Measurements from ENCODE around the gene SEPTIN1. TPM values are rescaled to one million over a fixed set of nuclear protein-coding genes. Genes with fewer than 3 reads are reported as not detected.

Gene SEPTIN1
- polyA plus RNA-seq, 1 experiment: not detected

DNA sequence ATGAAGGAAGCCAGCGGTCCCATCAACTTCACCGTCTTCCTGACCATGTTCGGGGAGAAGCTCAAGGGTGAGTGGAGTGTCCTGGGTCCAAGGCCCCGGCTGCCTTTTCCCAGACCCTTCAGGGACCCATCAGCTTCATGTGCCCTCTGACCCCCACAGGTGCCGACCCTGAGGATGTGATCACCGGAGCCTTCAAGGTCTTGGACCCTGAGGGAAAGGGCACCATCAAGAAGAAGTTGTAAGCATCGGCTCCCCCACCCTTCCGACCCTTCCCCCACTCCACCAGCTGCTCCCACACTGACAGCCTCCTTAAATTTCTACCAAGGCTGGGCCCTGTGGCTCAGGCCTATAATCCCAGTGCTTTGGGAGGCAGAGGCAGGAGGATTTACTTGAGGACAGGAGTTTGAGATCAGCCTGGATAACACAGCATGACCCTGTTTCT, 5.9 kb downstream of the SEPTIN1 start:
- no peak for DNase-seq (ENCODE audit: low read depth, low spot score)
- ChIA-PET CTCF (no interaction called here), POLR2A (no interaction called here)
- TF ChIP-seq, protein P1, sequence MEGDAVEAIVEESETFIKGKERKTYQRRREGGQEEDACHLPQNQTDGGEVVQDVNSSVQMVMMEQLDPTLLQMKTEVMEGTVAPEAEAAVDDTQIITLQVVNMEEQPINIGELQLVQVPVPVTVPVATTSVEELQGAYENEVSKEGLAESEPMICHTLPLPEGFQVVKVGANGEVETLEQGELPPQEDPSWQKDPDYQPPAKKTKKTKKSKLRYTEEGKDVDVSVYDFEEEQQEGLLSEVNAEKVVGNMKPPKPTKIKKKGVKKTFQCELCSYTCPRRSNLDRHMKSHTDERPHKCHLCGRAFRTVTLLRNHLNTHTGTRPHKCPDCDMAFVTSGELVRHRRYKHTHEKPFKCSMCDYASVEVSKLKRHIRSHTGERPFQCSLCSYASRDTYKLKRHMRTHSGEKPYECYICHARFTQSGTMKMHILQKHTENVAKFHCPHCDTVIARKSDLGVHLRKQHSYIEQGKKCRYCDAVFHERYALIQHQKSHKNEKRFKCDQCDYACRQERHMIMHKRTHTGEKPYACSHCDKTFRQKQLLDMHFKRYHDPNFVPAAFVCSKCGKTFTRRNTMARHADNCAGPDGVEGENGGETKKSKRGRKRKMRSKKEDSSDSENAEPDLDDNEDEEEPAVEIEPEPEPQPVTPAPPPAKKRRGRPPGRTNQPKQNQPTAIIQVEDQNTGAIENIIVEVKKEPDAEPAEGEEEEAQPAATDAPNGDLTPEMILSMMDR (IDR thresholded peaks at IDR 0.05; ENCODE audit: low read depth, low read length): no peak
- Histone ChIP-seq H3K4me3 (ENCODE audit: low read depth, low read length) (no peak overlapping the region), H3K9me3 (ENCODE audit: control insufficient read depth, insufficient read depth, low read length) (no peaks in the 10 kb centered on the region; the same call in 1 of the 2 replicates), H3K27me3 (ENCODE audit: control insufficient read depth, insufficient read depth, low read length) (no peaks in the 10 kb centered on the region), H3K27ac (ENCODE audit: low read depth, low read length) (no peak overlapping the region)

DNA sequence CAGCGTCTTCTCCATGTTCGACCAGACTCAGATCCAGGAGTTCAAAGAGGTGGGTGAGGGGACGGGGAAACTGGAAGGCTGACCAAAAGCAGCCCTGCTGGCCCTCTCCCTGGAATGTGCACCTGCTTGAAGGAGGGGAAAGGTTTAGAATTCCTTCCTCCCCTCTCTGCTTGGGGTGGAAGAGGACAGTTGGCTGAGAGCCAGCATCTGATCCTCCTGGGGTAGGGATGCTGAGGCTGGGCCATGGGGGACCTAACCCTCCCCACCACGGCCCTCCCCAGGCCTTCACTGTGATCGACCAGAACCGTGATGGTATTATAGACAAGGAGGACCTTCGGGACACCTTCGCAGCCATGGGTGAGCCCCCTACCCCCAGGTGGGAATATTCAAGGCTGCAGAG, 6.5 kb downstream of the SEPTIN1 start:
- Histone ChIP-seq H3K9me3 (ENCODE audit: control insufficient read depth, insufficient read depth, low read length) (no peaks in the 10 kb centered on the region; the same call in 1 of the 2 replicates), H3K4me3 (ENCODE audit: low read depth, low read length) (no peak overlapping the region), H3K27me3 (ENCODE audit: control insufficient read depth, insufficient read depth, low read length) (no peaks in the 10 kb centered on the region), H3K27ac (ENCODE audit: low read depth, low read length) (no peak overlapping the region)
- CTCF ChIA-PET: no interaction called here
- POLR2A ChIA-PET: no interaction called here
- TF ChIP-seq, protein P1 (IDR thresholded peaks at IDR 0.05; ENCODE audit: low read depth, low read length): no peak
- no peak for DNase-seq (ENCODE audit: low read depth, low spot score)

DNA sequence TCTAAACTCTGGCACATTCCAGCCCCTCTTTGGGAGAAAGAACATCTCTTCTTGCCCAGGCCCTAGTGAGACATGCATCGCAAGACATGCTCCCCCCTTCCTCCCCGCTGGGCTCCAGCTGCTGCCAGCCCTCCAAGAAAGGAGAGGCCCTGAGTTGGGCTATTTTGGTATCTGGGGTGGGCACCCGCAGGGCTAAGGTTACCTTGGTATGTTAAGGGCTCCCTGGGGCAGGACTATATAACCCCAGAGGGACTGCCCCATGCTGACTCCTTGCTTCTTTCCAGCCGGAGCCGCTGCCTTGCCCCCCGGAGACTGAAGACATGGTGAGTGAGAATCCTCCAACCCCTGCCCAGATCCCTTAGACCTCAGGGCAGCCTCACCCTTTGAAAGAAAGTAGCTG, 7.8 kb downstream of the SEPTIN1 start, which contains the start of gene MYL11:
Gene MYL11 (plus strand): TSS at position 265 of the 400 bp plus-strand sequence. CDS start 56 bp downstream, at position 321.
- DNase-seq (ENCODE audit: low read depth, low spot score): no peak
- ChIA-PET POLR2A (no interaction called here), CTCF (no interaction called here)
- H3K27ac ChIP-seq (ENCODE audit: low read depth, low read length): no peak within 1 kb of the TSS
- TF ChIP-seq, protein P1 (IDR thresholded peaks at IDR 0.05; ENCODE audit: low read depth, low read length): no peak
- no peak within 1 kb of the TSS for H3K4me3 ChIP-seq (ENCODE audit: low read depth, low read length)
- H3K9me3 ChIP-seq (ENCODE audit: control insufficient read depth, insufficient read depth, low read length): no peaks in the 10 kb centered on the region; the same call in 1 of the 2 replicates
- H3K27me3 ChIP-seq (ENCODE audit: control insufficient read depth, insufficient read depth, low read length): no peaks in the 10 kb centered on the region

DNA sequence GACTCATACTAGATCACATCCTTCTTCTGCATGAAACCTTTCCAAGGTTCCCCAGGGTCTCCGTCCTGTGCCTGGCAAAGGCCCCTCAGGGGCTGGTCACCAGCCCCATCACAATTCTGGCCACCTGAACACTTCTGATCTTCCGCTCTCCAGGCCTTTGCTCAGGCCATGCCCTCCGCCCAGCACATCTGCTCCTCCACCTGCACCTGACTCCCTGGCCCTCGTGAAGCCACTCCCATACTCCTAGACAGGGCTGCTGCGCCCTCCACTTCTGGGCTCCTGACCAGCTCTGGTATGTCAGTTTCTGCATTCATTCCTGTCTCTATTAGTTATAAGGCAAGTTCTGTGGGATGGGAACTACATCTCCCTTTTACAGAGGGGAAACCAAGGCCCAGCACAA, 9.6 kb downstream of the SEPTIN1 start:
- CTCF ChIA-PET: no interaction called here
- no peak for DNase-seq (ENCODE audit: low read depth, low spot score)

DNA sequence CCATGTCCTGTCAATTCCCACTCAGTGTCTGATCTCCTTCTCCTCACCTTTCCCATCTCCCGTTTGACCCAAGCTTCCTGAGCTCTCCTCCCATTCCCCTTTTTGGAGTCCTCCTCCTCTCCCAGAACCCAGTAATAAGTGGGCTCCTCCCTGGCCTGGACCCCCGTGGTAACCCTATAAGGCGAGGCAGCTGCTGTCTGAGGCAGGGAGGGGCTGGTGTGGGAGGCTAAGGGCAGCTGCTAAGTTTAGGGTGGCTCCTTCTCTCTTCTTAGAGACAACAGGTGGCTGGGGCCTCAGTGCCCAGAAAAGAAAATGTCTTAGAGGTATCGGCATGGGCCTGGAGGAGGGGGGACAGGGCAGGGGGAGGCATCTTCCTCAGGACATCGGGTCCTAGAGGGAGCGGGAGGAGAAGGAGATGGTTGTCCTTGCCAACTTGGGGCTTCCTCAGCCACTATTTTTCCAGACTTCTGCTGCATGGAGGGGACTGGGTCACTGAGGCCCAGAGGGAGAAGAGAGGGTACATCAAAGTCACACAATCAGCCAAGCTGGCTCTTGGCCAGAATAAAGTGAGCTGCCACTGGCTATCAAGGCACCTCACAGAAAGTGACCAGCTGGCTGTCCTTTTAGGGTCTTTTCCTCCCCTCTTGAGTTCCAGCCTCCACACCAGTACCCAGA, 10.2 kb downstream of the SEPTIN1 start:
- TF ChIP-seq, protein P1 (IDR thresholded peaks at IDR 0.05; ENCODE audit: low read depth, low read length): no peak
- ChIA-PET CTCF (interaction anchor here (1.5 kb wide), 1 partner anchor 37 kb away, joined by 9 read pairs; no protein-coding TSS in a partner anchor), POLR2A (no interaction called here)
- H3K27me3 ChIP-seq (ENCODE audit: control insufficient read depth, insufficient read depth, low read length): no peaks in the 10 kb centered on the region
- DNase-seq (ENCODE audit: low read depth, low spot score): no peak
- H3K9me3 ChIP-seq (ENCODE audit: control insufficient read depth, insufficient read depth, low read length): no peaks in the 10 kb centered on the region; the same call in 1 of the 2 replicates
- H3K4me3 ChIP-seq (ENCODE audit: low read depth, low read length): no peak overlapping the region
- H3K27ac ChIP-seq (ENCODE audit: low read depth, low read length): no peak overlapping the region

More for the DNA sequence above, 9.6 kb downstream of the SEPTIN1 start:
- POLR2A ChIA-PET: no interaction called here
- H3K27me3 ChIP-seq (ENCODE audit: control insufficient read depth, insufficient read depth, low read length): no peaks in the 10 kb centered on the region
- no peak overlapping the region for H3K27ac ChIP-seq (ENCODE audit: low read depth, low read length)
- no peak overlapping the region for H3K4me3 ChIP-seq (ENCODE audit: low read depth, low read length)
- TF ChIP-seq, protein P1 (IDR thresholded peaks at IDR 0.05; ENCODE audit: low read depth, low read length): no peak
- H3K9me3 ChIP-seq (ENCODE audit: control insufficient read depth, insufficient read depth, low read length): no peaks in the 10 kb centered on the region; the same call in 1 of the 2 replicates

Measured in AG04450 (cell line).